A673 (cell line): Measurements from ENCODE around the gene DIP2B.

Experiments used
- EZH2 ChIP-seq: fragments of 200-600 bp; sonication (generic); IDR thresholded peaks from 2 replicates; pipeline ENCODE4 v1.6.1; 2017; ENCODE audit warnings: borderline replicate concordance, low read depth, mild to moderate bottlenecking, mixed read lengths, antibody characterized with exemption, low read length; ENCODE audit not compliant: poor library complexity, severe bottlenecking
- TF ChIP-seq, protein P1 (sequence below): fragments of 300-800, 200-600 bp; sonication (generic); conservative IDR thresholded peaks from 2 replicates; pipeline ENCODE4 v1.5.1; 2017; ENCODE audit warnings: low read depth, mild to moderate bottlenecking, antibody characterized with exemption, low read length, moderate library complexity, mixed read lengths

DNA sequence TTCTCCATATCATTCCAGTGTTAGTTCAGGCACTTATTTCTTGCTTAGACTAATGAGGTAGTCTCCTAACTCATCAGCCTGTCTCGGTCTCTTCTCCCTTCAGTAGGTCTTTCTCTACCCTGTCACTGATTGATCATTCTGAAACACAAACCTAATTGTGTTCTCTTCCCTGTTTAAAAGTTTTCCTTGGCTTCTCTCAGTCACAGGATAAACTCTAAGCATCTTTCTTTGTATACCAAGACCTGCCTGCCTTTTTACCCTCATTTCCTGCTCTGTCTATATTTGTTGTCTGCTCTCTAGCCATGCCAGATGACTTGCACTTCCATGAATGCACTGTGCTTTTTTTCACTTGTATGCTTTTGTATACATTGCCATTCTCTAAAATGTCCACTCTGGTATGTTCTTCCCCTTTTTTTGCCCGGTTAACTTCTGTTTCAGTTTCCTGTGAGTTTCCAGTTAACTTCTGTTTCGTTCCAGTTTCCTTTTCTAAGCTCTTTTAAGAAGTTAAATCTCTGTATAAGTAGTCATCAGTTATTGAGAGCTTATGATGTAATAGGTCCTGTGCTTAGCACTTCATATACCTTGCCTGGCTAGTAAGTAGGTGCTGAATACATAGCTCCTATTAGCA lies 12.8 kb downstream of the DIP2B start:
- TF ChIP-seq, protein P1, sequence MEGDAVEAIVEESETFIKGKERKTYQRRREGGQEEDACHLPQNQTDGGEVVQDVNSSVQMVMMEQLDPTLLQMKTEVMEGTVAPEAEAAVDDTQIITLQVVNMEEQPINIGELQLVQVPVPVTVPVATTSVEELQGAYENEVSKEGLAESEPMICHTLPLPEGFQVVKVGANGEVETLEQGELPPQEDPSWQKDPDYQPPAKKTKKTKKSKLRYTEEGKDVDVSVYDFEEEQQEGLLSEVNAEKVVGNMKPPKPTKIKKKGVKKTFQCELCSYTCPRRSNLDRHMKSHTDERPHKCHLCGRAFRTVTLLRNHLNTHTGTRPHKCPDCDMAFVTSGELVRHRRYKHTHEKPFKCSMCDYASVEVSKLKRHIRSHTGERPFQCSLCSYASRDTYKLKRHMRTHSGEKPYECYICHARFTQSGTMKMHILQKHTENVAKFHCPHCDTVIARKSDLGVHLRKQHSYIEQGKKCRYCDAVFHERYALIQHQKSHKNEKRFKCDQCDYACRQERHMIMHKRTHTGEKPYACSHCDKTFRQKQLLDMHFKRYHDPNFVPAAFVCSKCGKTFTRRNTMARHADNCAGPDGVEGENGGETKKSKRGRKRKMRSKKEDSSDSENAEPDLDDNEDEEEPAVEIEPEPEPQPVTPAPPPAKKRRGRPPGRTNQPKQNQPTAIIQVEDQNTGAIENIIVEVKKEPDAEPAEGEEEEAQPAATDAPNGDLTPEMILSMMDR = no peak
- TF ChIP-seq EZH2 = no peak
